CD4-positive, alpha-beta memory T cell (primary cell): ENCODE results near the gene TSC1. TPM values are rescaled to one million over a fixed set of nuclear protein-coding genes. Genes with fewer than 3 reads are reported as not detected.

ENCODE experiments used
- CTCF ChIA-PET: fragments of 350-600 bp; sonication (Branson Sonifier 250); formaldehyde crosslinking; loops from one replicate; lab custom pipeline; 2021; ENCODE audit warnings: inconsistent platforms; ENCODE audit not compliant: partially characterized antibody; lab: Charles Lee
- POLR2A ChIA-PET: fragments of 350-600 bp; sonication (Branson Sonifier 250); formaldehyde crosslinking; loops from one replicate; lab custom pipeline; 2021; ENCODE audit not compliant: partially characterized antibody; lab: Charles Lee
- DNase-seq, 5 donors: peaks; one replicate each; pipeline versions ENCODE4 v3.0.0 to v3.0.0-alpha.2; 2020 to 2022; ENCODE audit warnings: mixed read lengths in 1 of 5
- H3K27ac ChIP-seq: one replicate; pipeline ENCODE4 v1.7.0; 2013; ENCODE audit warnings: low read depth, low read length
- H3K27me3 ChIP-seq: 2 replicates; pipeline ENCODE4 v1.7.0; 2013; ENCODE audit warnings: mild to moderate bottlenecking, low read length, moderate library complexity; ENCODE audit not compliant: insufficient read depth
- H3K36me3 ChIP-seq: 2 replicates; pipeline ENCODE4 v1.7.0; 2013; ENCODE audit warnings: mild to moderate bottlenecking, low read length, moderate library complexity; ENCODE audit not compliant: insufficient read depth
- H3K4me1 ChIP-seq: 2 replicates; pipeline ENCODE4 v1.7.0; 2013; ENCODE audit warnings: mild to moderate bottlenecking, low read length, moderate library complexity; ENCODE audit not compliant: insufficient read depth
- H3K4me3 ChIP-seq, 2 donors: one replicate each; pipeline ENCODE4 v1.7.0; 2013; ENCODE audit warnings: low read length in 2 of 2, mild to moderate bottlenecking in 1 of 2
- H3K9me3 ChIP-seq, 2 donors: one replicate each; pipeline ENCODE4 v1.7.0; 2013; ENCODE audit warnings: low read length in 2 of 2, control low read depth in 1 of 2; ENCODE audit not compliant: control insufficient read depth in 1 of 2
- H3K27ac Mint-ChIP-seq, 7 donors: one replicate each; pipeline ENCODE4 v1.8.0; 2020 to 2021; ENCODE audit warnings: mixed read lengths in 7 of 7, mild to moderate bottlenecking in 6 of 7, inconsistent platforms in 3 of 7, moderate library complexity in 3 of 7
- H3K27me3 Mint-ChIP-seq, 2 donors: one replicate each; pipeline ENCODE4 v1.8.0; 2020 to 2021; ENCODE audit warnings: mixed read lengths in 2 of 2
- H3K36me3 Mint-ChIP-seq, 2 donors: one replicate each; pipeline ENCODE4 v1.8.0; 2020 to 2021; ENCODE audit warnings: mixed read lengths in 2 of 2, inconsistent platforms in 1 of 2, mild to moderate bottlenecking in 1 of 2
- H3K4me1 Mint-ChIP-seq, 4 donors: one replicate each; pipeline ENCODE4 v1.8.0; 2020 to 2021; ENCODE audit warnings: mixed read lengths in 4 of 4, mild to moderate bottlenecking in 1 of 4
- H3K4me3 Mint-ChIP-seq, 8 donors: one replicate each; pipeline ENCODE4 v1.8.0; 2020 to 2021; ENCODE audit warnings: mixed read lengths in 8 of 8, mild to moderate bottlenecking in 7 of 8, moderate library complexity in 6 of 8, inconsistent platforms in 3 of 8
- H3K9me3 Mint-ChIP-seq, 8 donors: one replicate each; pipeline ENCODE4 v1.8.0; 2020 to 2021; ENCODE audit warnings: mixed read lengths in 8 of 8, mild to moderate bottlenecking in 5 of 8, inconsistent platforms in 3 of 8, moderate library complexity in 1 of 8
- intact Hi-C: fragments of 100-400 bp; cut with micrococcal nuclease; formaldehyde crosslinking; loops from one replicate; pipeline ENCODE4 v1.15.1; 2023
- polyA plus RNA-seq, 2 donors: library from polyadenylated mRNA; unstranded; fragments of 300-500 nt; fragmentation: Illumina TruSeq; gene quantifications; one replicate each; pipeline ENCODE4 v1.2.3, GENCODE V29; 2021
- total RNA-seq, 2 experiments: library from RNA; stranded (reverse); gene quantifications; one replicate each; pipeline ENCODE4 v1.2.3, GENCODE V29; 2021

The TSC1 gene
- total and polyA plus RNA-seq, 4 experiments from 2014 or later = 4.4 to 76.5 (median 43.1) TPM

- POLR2A ChIA-PET = interaction anchor here (1.7 kb wide), 1 partner anchor 178 kb away, joined by 5 read pairs; no protein-coding TSS in a partner anchor
- peak overlapping the region in 1 of 7 donors; percentile 75 for H3K27ac Mint-ChIP-seq
These were observed 3.3 kb upstream of the TSC1 start for GRCh38 chr9:132947756-132948155.

GRCh38 chr9:132946631-132947295 lies 2.3 kb upstream of the TSC1 start:
- CTCF ChIA-PET = interaction anchor here (1.1 to 2.8 kb wide), 3 partner anchors 25 to 75 kb away, joined by 6 to 9 read pairs (median 7); no protein-coding TSS in a partner anchor
- intact Hi-C loops = no loop called here
- Mint-ChIP-seq H3K9me3 (peaks cover 0 to 6% (median 0%) of the 10 kb centered on the region in 8 donors), H3K27ac (peak overlapping the region in 5 of 7 donors; percentile 22 to 100 (median 44)), H3K4me1 (peaks cover 10 to 36% (median 21%) of the 10 kb centered on the region in 4 donors), H3K36me3 (peaks cover 0 to 11% of the 10 kb centered on the region in 2 donors), H3K27me3 (peaks cover 0 to 5% of the 10 kb centered on the region in 2 donors), H3K4me3 (peak overlapping the region in 1 of 8 donors; percentile 32)
- POLR2A ChIA-PET = interaction anchor here (0.8 to 3.6 kb wide), 3 partner anchors 69 to 276 kb away, joined by 4 to 22 read pairs (median 5); partner anchors contain the start of genes AK8, GTF3C4 and SPACA9
- no peak for DNase-seq
- Histone ChIP-seq H3K27me3 (no peaks in the 10 kb centered on the region), H3K36me3 (no peaks in the 10 kb centered on the region), H3K9me3 (no peaks in the 10 kb centered on the region), H3K27ac (no peak overlapping the region), H3K4me1 (peaks cover 27% of the 10 kb centered on the region), H3K4me3 (no peak overlapping the region)

More at GRCh38 chr9:132947756-132948155, 3.3 kb upstream of the TSC1 start:
- Mint-ChIP-seq H3K27me3 (peaks cover 0 to 5% of the 10 kb centered on the region in 2 donors), H3K36me3 (peaks cover 0 to 11% of the 10 kb centered on the region in 2 donors), H3K4me3 (no peak overlapping the region), H3K4me1 (peaks cover 10 to 29% (median 19%) of the 10 kb centered on the region in 4 donors), H3K9me3 (peaks cover 0 to 6% (median 0%) of the 10 kb centered on the region in 8 donors)
- Histone ChIP-seq H3K4me3 (no peak overlapping the region), H3K4me1 (peaks cover 19% of the 10 kb centered on the region), H3K27ac (no peak overlapping the region), H3K27me3 (no peaks in the 10 kb centered on the region), H3K36me3 (no peaks in the 10 kb centered on the region), H3K9me3 (no peaks in the 10 kb centered on the region)
- intact Hi-C loops = no loop called here
- CTCF ChIA-PET = interaction anchor here (0.7 to 2.8 kb wide), 4 partner anchors 24 to 376 kb away, joined by 4 to 9 read pairs (median 6); no protein-coding TSS in a partner anchor
- DNase-seq = no peak

DNA sequence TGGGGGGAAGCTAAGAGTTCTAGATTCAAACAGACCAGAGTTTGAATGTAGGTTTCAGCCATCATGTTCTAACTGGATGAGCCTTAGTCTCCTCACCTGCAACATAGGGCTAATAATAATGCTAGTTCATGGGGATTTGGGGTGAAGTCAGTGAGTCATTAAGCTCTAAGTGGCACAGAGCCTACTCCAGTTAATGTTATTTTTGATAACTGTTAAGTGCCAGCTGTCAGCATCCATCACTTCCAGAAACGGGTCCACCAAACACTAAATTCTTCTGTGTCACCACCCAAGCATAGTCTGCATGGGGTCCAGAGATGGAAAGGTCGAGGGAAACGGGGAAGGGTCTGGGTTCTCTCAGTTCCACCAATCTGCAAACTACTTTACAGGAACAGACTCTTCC lies 1.8 kb upstream of the TSC1 start:
- H3K27ac Mint-ChIP-seq = peak overlapping the region in 6 of 7 donors; percentile 37 to 100 (median 69)
- H3K27me3 Mint-ChIP-seq = peaks cover 0 to 3% of the 10 kb centered on the region in 2 donors
- DNase-seq = no peak
- CTCF ChIA-PET = interaction anchor here (2.8 kb wide), 1 partner anchor 45 kb away, joined by 9 read pairs; no protein-coding TSS in a partner anchor
- Histone ChIP-seq H3K9me3 (no peaks in the 10 kb centered on the region), H3K4me3 (no peak overlapping the region), H3K4me1 (peaks cover 27% of the 10 kb centered on the region), H3K27ac (no peak overlapping the region), H3K36me3 (no peaks in the 10 kb centered on the region), H3K27me3 (no peaks in the 10 kb centered on the region)
- peaks cover 11 to 36% (median 22%) of the 10 kb centered on the region in 4 donors for H3K4me1 Mint-ChIP-seq
- peaks cover 0 to 6% (median 0%) of the 10 kb centered on the region in 8 donors for H3K9me3 Mint-ChIP-seq
- H3K4me3 Mint-ChIP-seq = peak overlapping the region in 3 of 8 donors; percentile 1 to 30 (median 4)
- POLR2A ChIA-PET = interaction anchor here (0.8 to 3.6 kb wide), 3 partner anchors 68 to 276 kb away, joined by 4 to 22 read pairs (median 5); partner anchors contain the start of genes AK8, GTF3C4 and SPACA9
- peaks cover 0 to 11% of the 10 kb centered on the region in 2 donors for H3K36me3 Mint-ChIP-seq
- intact Hi-C loops = no loop called here

- H3K4me1 Mint-ChIP-seq = peaks cover 11 to 36% (median 22%) of the 10 kb centered on the region in 4 donors
- intact Hi-C loops = loop anchor here (2.0 kb wide), 1 partner anchor 67 kb away; the partner anchor contains the start of genes AK8 and SPACA9
- H3K27ac Mint-ChIP-seq = peak overlapping the region; percentile 99 to 100 (median 100)
- ChIA-PET POLR2A (interaction anchor here (0.8 to 3.6 kb wide), 16 partner anchors 10 to 535 kb away, joined by 3 to 22 read pairs (median 5); partner anchors contain the start of genes AK8, CFAP77, DDX31 and GTF3C4), CTCF (interaction anchor here (0.7 to 4.0 kb wide), 6 partner anchors 42 to 204 kb away, joined by 3 to 19 read pairs (median 5); no protein-coding TSS in a partner anchor)
- peak overlapping the region; percentile 90 for H3K27ac ChIP-seq
- DNase-seq = no peak
- peaks cover 27% of the 10 kb centered on the region for H3K4me1 ChIP-seq
- no peaks in the 10 kb centered on the region for H3K36me3 ChIP-seq
- H3K4me3 ChIP-seq = peak overlapping the region; percentile 42 to 91
- no peaks in the 10 kb centered on the region for H3K27me3 ChIP-seq
- peaks cover 0 to 3% of the 10 kb centered on the region in 2 donors for H3K27me3 Mint-ChIP-seq
- peaks cover 0 to 6% (median 0%) of the 10 kb centered on the region in 8 donors for H3K9me3 Mint-ChIP-seq
- H3K9me3 ChIP-seq = no peaks in the 10 kb centered on the region
- H3K4me3 Mint-ChIP-seq = peak overlapping the region; percentile 94 to 98 (median 96)
- H3K36me3 Mint-ChIP-seq = peaks cover 0 to 11% of the 10 kb centered on the region in 2 donors
These were observed 1.0 kb upstream of the TSC1 start for GRCh38 chr9:132945186-132946130.

DNA sequence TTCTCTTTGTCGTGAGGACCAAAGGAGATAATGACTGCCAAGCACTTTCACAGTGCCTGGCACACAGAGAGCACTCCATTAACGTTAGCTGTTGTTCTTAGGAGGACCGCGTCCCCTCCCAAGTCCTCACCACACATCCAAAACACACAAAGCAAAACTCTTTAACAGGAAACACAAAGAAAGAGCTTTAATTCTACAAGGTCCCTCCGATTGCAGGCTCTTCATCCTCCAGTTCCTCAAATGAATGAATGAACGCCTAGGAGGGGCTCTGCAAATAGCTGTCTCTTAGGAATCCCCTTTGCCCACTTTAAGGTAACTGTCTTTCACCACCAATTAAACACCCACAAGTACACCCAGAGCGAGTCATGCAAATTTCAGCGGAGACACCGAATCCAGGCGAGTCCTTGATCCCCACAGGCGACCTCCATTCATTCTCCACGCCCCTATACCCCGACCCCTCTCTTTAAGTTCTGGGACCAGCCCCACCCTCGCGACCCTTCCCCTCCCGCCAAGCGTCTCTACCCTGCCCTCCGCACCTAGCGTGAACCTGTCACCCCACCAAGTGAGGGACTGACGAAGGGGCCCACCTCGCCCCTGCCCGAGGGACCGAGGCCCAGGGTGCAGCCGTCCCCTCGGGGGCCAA lies 644 bp downstream of the TSC1 start:
- peak overlapping the region; percentile 92 to 98 (median 96) for H3K4me3 Mint-ChIP-seq
- intact Hi-C loops = loop anchor here (2.0 kb wide), 1 partner anchor 65 kb away; the partner anchor contains the start of genes AK8 and SPACA9
- H3K4me1 Mint-ChIP-seq = peaks cover 11 to 36% (median 22%) of the 10 kb centered on the region in 4 donors
- H3K36me3 Mint-ChIP-seq = peaks cover 0 to 11% of the 10 kb centered on the region in 2 donors
- POLR2A ChIA-PET = interaction anchor here (0.6 to 3.6 kb wide), 12 partner anchors 8 to 1672 kb away, joined by 3 to 22 read pairs (median 6); partner anchors contain the start of genes AK8, CFAP77, GTF3C5 and SPACA9
- H3K9me3 ChIP-seq = no peaks in the 10 kb centered on the region
- H3K27ac ChIP-seq = peak overlapping the region; percentile 90
- H3K4me3 ChIP-seq = peak overlapping the region; percentile 74 to 91
- H3K27ac Mint-ChIP-seq = peak overlapping the region; percentile 91 to 100 (median 95)
- DNase-seq = peak in 2 of 5 donors; percentile 4
- H3K4me1 ChIP-seq = peaks cover 27% of the 10 kb centered on the region
- no peaks in the 10 kb centered on the region for H3K36me3 ChIP-seq
- peaks cover 0 to 6% (median 0%) of the 10 kb centered on the region in 8 donors for H3K9me3 Mint-ChIP-seq
- CTCF ChIA-PET = interaction anchor here (1.4 to 4.0 kb wide), 3 partner anchors 28 to 66 kb away, joined by 3 to 19 read pairs (median 4); no protein-coding TSS in a partner anchor
- H3K27me3 Mint-ChIP-seq = peaks cover 0 to 3% of the 10 kb centered on the region in 2 donors
- no peaks in the 10 kb centered on the region for H3K27me3 ChIP-seq
